NCI-H82 treated with DMSO at 0.1 percent for 48 hours (cell line): Measurements from ENCODE around the gene NSMCE1.
"Not testable (repeated sequence)": the region's sequence is repeated elsewhere in the genome, so short reads cannot be mapped to it uniquely, and the experiment has no call there.

Experiments
- DNase-seq: peaks from one replicate; lab custom pipeline; 2025; ENCODE audit not compliant: unreplicated experiment; lab: John Stamatoyannopoulos, UW

The NSMCE1 gene

GRCh38 chr16:27303256-27304100, 34.9 kb upstream of the NSMCE1 start:
- no peak for DNase-seq

- DNase-seq, result no peak
Observed at GRCh38 chr16:27302126-27302525, 33.6 kb upstream of the NSMCE1 start.

GRCh38 chr16:27301236-27301861, 32.8 kb upstream of the NSMCE1 start:
- no peak for DNase-seq

- no peak for DNase-seq
Observed at GRCh38 chr16:27298132-27298531, 29.6 kb upstream of the NSMCE1 start.

GRCh38 chr16:27293343-27293742, 24.8 kb upstream of the NSMCE1 start:
- no peak for DNase-seq

GRCh38 chr16:27291722-27292240, 23.2 kb upstream of the NSMCE1 start:
- no peak for DNase-seq

GRCh38 chr16:27291106-27291505, 22.5 kb upstream of the NSMCE1 start:
- DNase-seq, result no peak

- DNase-seq, result no peak
Observed at GRCh38 chr16:27290562-27290961, 22.0 kb upstream of the NSMCE1 start.

GRCh38 chr16:27289669-27290068, 21.1 kb upstream of the NSMCE1 start:
- DNase-seq, result no peak

- not testable (repeated sequence) for DNase-seq
Observed at GRCh38 chr16:27288313-27288712, 19.7 kb upstream of the NSMCE1 start.

GRCh38 chr16:27287887-27288286, 19.3 kb upstream of the NSMCE1 start:
- DNase-seq, result no peak

GRCh38 chr16:27287051-27287811, 18.7 kb upstream of the NSMCE1 start:
- DNase-seq, result no peak

GRCh38 chr16:27286451-27286850, 17.9 kb upstream of the NSMCE1 start:
- no peak for DNase-seq

GRCh38 chr16:27285676-27286196, 17.2 kb upstream of the NSMCE1 start:
- no peak for DNase-seq

- no peak for DNase-seq
Observed at GRCh38 chr16:27284865-27285675, 16.5 kb upstream of the NSMCE1 start.

- no peak for DNase-seq
Observed at GRCh38 chr16:27281243-27281642, 12.7 kb upstream of the NSMCE1 start.

- no peak for DNase-seq
Observed at GRCh38 chr16:27275394-27275793, 6.8 kb upstream of the NSMCE1 start.

- DNase-seq, result not testable (repeated sequence)
Observed at GRCh38 chr16:27274424-27274874, 5.9 kb upstream of the NSMCE1 start.

GRCh38 chr16:27273670-27274423, 5.3 kb upstream of the NSMCE1 start:
- DNase-seq, result no peak

GRCh38 chr16:27273330-27273669, 4.7 kb upstream of the NSMCE1 start:
- DNase-seq, result no peak
